H9 (cell line): ENCODE measurements around the gene PLGRKT. TPM values are rescaled to one million over a fixed set of nuclear protein-coding genes. Genes with fewer than 3 reads are reported as not detected.
A peak's percentile ranks its signal among the peaks of the same experiment; 100 is the strongest.

ENCODE experiments used
- DNase-seq: peaks from one replicate; pipeline ENCODE4 v3.0.0-alpha.2; 2017
- H2AFZ ChIP-seq: one replicate; pipeline ENCODE4 v1.6.1; 2013; ENCODE audit warnings: mild to moderate bottlenecking, low read length, control low read depth, moderate library complexity
- H2AK5ac ChIP-seq: 2 replicates; pipeline ENCODE4 v1.6.1; 2013; ENCODE audit warnings: low read length, control low read depth, mixed read lengths; ENCODE audit not compliant: insufficient read length
- H2BK120ac ChIP-seq: one replicate; pipeline ENCODE4 v1.6.1; 2013; ENCODE audit warnings: low read depth, mild to moderate bottlenecking, low read length, control low read depth, inconsistent platforms; ENCODE audit not compliant: poor library complexity, severe bottlenecking
- H2BK12ac ChIP-seq: 2 replicates; pipeline ENCODE4 v1.6.1; 2013; ENCODE audit warnings: low read length, control low read depth, mixed read lengths, low read depth; ENCODE audit not compliant: insufficient read length
- H2BK15ac ChIP-seq: 2 replicates; pipeline ENCODE4 v1.6.1; 2013; ENCODE audit warnings: low read depth, low read length, control low read depth
- H2BK20ac ChIP-seq: one replicate; pipeline ENCODE4 v1.6.1; 2013; ENCODE audit warnings: low read depth, mild to moderate bottlenecking, low read length, control low read depth, inconsistent platforms; ENCODE audit not compliant: poor library complexity, severe bottlenecking
- H2BK5ac ChIP-seq: 2 replicates; pipeline ENCODE4 v1.6.1; 2013; ENCODE audit warnings: low read length, control low read depth, mixed read lengths; ENCODE audit not compliant: insufficient read length
- H3K14ac ChIP-seq: 2 replicates; pipeline ENCODE4 v1.6.1; 2013; ENCODE audit warnings: low read length, control low read depth; ENCODE audit not compliant: insufficient read depth
- H3K18ac ChIP-seq: 2 replicates; pipeline ENCODE4 v1.6.1; 2013; ENCODE audit warnings: low read depth, mild to moderate bottlenecking, mixed read lengths, low read length, control low read depth; ENCODE audit not compliant: insufficient read length
- H3K23ac ChIP-seq: 2 replicates; pipeline ENCODE4 v1.6.1; 2013; ENCODE audit warnings: low read length, control low read depth, mixed read lengths, low read depth; ENCODE audit not compliant: insufficient read length
- H3K23me2 ChIP-seq: 2 replicates; pipeline ENCODE4 v1.6.1; 2013; ENCODE audit warnings: low read depth, mild to moderate bottlenecking, mixed read lengths, low read length, control low read depth; ENCODE audit not compliant: insufficient read length, poor library complexity, severe bottlenecking
- H3K27ac ChIP-seq: 2 replicates; pipeline ENCODE4 v1.5.1; 2013; ENCODE audit warnings: low read length, control low read depth, mixed read lengths, low read depth; ENCODE audit not compliant: insufficient read length
- H3K27me3 ChIP-seq: 2 replicates; pipeline ENCODE4 v1.6.1; 2013; ENCODE audit warnings: low read length, control low read depth, inconsistent platforms; ENCODE audit not compliant: insufficient read depth
- H3K4ac ChIP-seq: 2 replicates; pipeline ENCODE4 v1.6.1; 2013; ENCODE audit warnings: low read depth, mild to moderate bottlenecking, control low read depth, inconsistent platforms, low read length, moderate library complexity
- H3K4me1 ChIP-seq: 2 replicates; pipeline ENCODE4 v1.6.1; 2013; ENCODE audit warnings: low read length, control low read depth, inconsistent platforms; ENCODE audit not compliant: insufficient read depth
- H3K4me2 ChIP-seq: 2 replicates; pipeline ENCODE4 v1.6.1; 2013; ENCODE audit warnings: low read length, control low read depth, mixed read lengths; ENCODE audit not compliant: insufficient read length, insufficient read depth
- H3K56ac ChIP-seq: 2 replicates; pipeline ENCODE4 v1.6.1; 2013; ENCODE audit warnings: low read depth, mild to moderate bottlenecking, mixed read lengths, low read length, control low read depth; ENCODE audit not compliant: insufficient read length
- H3K79me1 ChIP-seq: 2 replicates; pipeline ENCODE4 v1.6.1; 2013; ENCODE audit warnings: low read depth, mild to moderate bottlenecking, moderate library complexity, low read length, control low read depth, inconsistent platforms; ENCODE audit not compliant: insufficient read depth, poor library complexity, severe bottlenecking
- H3K79me2 ChIP-seq: 2 replicates; pipeline ENCODE4 v1.6.1; 2013; ENCODE audit warnings: low read length, control low read depth, inconsistent platforms; ENCODE audit not compliant: insufficient read depth
- H3K9ac ChIP-seq: 2 replicates; pipeline ENCODE4 v1.6.1; 2013; ENCODE audit warnings: low read length, control low read depth, mixed read lengths; ENCODE audit not compliant: insufficient read length; ENCODE audit errors: extremely low read depth
- H3K9me3 ChIP-seq: one replicate; pipeline ENCODE4 v1.6.1; 2013; ENCODE audit warnings: low read depth, low read length, inconsistent platforms; ENCODE audit not compliant: control insufficient read depth
- H3T11ph ChIP-seq: one replicate; pipeline ENCODE4 v1.6.1; 2013; ENCODE audit warnings: mild to moderate bottlenecking, low read length, control low read depth, inconsistent platforms
- H4K20me1 ChIP-seq: one replicate; pipeline ENCODE4 v1.6.1; 2013; ENCODE audit not compliant: control insufficient read depth, insufficient read length, insufficient read depth
- H4K5ac ChIP-seq: 2 replicates; pipeline ENCODE4 v1.6.1; 2013; ENCODE audit warnings: low read depth, mild to moderate bottlenecking, mixed read lengths, low read length, control low read depth; ENCODE audit not compliant: insufficient read length
- H4K8ac ChIP-seq: replicated peaks from 2 replicates; pipeline ENCODE4 v1.6.1; 2013; ENCODE audit warnings: low read length, control low read depth, mixed read lengths, low read depth; ENCODE audit not compliant: insufficient read length
- H4K91ac ChIP-seq: 2 replicates; pipeline ENCODE4 v1.6.1; 2013; ENCODE audit warnings: low read depth, mild to moderate bottlenecking, moderate library complexity, mixed read lengths, low read length, control low read depth; ENCODE audit not compliant: insufficient read length
- H3K27ac Mint-ChIP-seq, 3 experiments: 2 replicates in 2 of 3; 3 replicates in 1 of 3; pipeline ENCODE4 v1.8.0; 2020 to 2021; ENCODE audit warnings: mixed read lengths in 3 of 3, mild to moderate bottlenecking in 1 of 3, moderate library complexity in 1 of 3
- H3K27me3 Mint-ChIP-seq: 2 replicates; pipeline ENCODE4 v1.8.0; 2021; ENCODE audit warnings: low read depth, mild to moderate bottlenecking, moderate library complexity, mixed read lengths
- H3K36me3 Mint-ChIP-seq, 3 experiments: 2 replicates in 2 of 3; 3 replicates in 1 of 3; pipeline ENCODE4 v1.8.0; 2020 to 2021; ENCODE audit warnings: low read depth in 3 of 3, mixed read lengths in 3 of 3; ENCODE audit not compliant: insufficient read depth in 1 of 3
- H3K4me1 Mint-ChIP-seq, 2 experiments: 2 replicates each; pipeline ENCODE4 v1.8.0; 2020; ENCODE audit warnings: mixed read lengths in 2 of 2
- H3K4me3 Mint-ChIP-seq, 2 experiments: 2 replicates in 1 of 2; 3 replicates in 1 of 2; pipeline ENCODE4 v1.8.0; 2020 to 2021; ENCODE audit warnings: mild to moderate bottlenecking in 2 of 2, mixed read lengths in 2 of 2, moderate library complexity in 1 of 2
- H3K9me3 Mint-ChIP-seq, 2 experiments: 2 replicates in 1 of 2; 3 replicates in 1 of 2; pipeline ENCODE4 v1.8.0; 2020; ENCODE audit warnings: mild to moderate bottlenecking in 2 of 2, mixed read lengths in 2 of 2, moderate library complexity in 1 of 2
- CTCF ChIP-seq: fragments of 200-600 bp; sonication (generic); conservative IDR thresholded peaks from 3 replicates; pipeline ENCODE4 v1.8.0; 2021; ENCODE audit warnings: antibody characterized with exemption, mild to moderate bottlenecking
- WGBS: extraction: QIAGEN DNeasy Blood & Tissue Kit; methylation state at CpG from one replicate; pipeline ENCODE4 v1.1.7; 2013; ENCODE audit warnings: missing lambda C conversion rate, low lambda C conversion rate, mixed read lengths; ENCODE audit not compliant: insufficient read length; ENCODE audit errors: extremely low coverage; 5-methylcytosine and 5-hydroxymethylcytosine counted together
- total RNA-seq: library from RNA; stranded (reverse); gene quantifications from 2 replicates; pipeline ENCODE4 v1.2.1, GENCODE V29; 2021

PLGRKT gene
- total RNA-seq, 1 experiment from 2014 or later = 19.6 TPM

GRCh38 chr9:5382479-5382878 is 55.2 kb downstream of the PLGRKT start:
- Histone ChIP-seq H4K8ac (no peak overlapping the region), H3K27ac (no peak overlapping the region), H3K79me2 (no peaks in the 10 kb centered on the region), H3K23me2 (no peaks in the 10 kb centered on the region), H3K23ac (no peak overlapping the region), H2BK20ac (no peak overlapping the region), H3K27me3 (no peaks in the 10 kb centered on the region), H2BK120ac (no peak overlapping the region), H3K4me1 (no peaks in the 10 kb centered on the region), H4K20me1 (no peaks in the 10 kb centered on the region), H2BK5ac (no peak overlapping the region), H3K4me2 (no peak overlapping the region), H3K9me3 (no peaks in the 10 kb centered on the region), H3K18ac (no peak overlapping the region), H2BK15ac (no peak overlapping the region), H4K91ac (no peak overlapping the region), H3K79me1 (no peaks in the 10 kb centered on the region), H3K4ac (no peak overlapping the region), H3K56ac (no peak overlapping the region), H2AK5ac (no peak overlapping the region), H2AFZ (no peak overlapping the region), H3K9ac (no peak overlapping the region), H4K5ac (no peak overlapping the region), H3K14ac (no peak overlapping the region), H2BK12ac (no peak overlapping the region), H3T11ph (no peak overlapping the region)
- no CpG with 5 or more reads among the region's 3 CpGs for WGBS
- Mint-ChIP-seq H3K4me1 (peaks cover 0 to 3% of the 10 kb centered on the region in 2 experiments; a peak in 2 of 4 replicates), H3K9me3 (no peaks in the 10 kb centered on the region), H3K27ac (0 out of 7 replicates have a peak overlapping the region, but pooled peaks of 1 of the 3 experiments have one; percentile 52), H3K36me3 (no peaks in the 10 kb centered on the region; a peak in 1 of 7 replicates), H3K4me3 (no peak overlapping the region), H3K27me3 (no peaks in the 10 kb centered on the region; the same call in 1 of the 2 replicates)
- no peak for TF ChIP-seq CTCF
- no peak for DNase-seq
